ENCODE results near the gene PLD6.
"Not testable (repeated sequence)": the region's sequence is repeated elsewhere in the genome, so short reads cannot be mapped to it uniquely, and the experiment has no call there.

PLD6 gene

GRCh38 chr17:17172990-17173389 lies 33.1 kb downstream of the PLD6 start:
- DNase-seq = no peak

GRCh38 chr17:17172001-17172939 lies 33.9 kb downstream of the PLD6 start:
- DNase-seq = peak; percentile 78

DNA sequence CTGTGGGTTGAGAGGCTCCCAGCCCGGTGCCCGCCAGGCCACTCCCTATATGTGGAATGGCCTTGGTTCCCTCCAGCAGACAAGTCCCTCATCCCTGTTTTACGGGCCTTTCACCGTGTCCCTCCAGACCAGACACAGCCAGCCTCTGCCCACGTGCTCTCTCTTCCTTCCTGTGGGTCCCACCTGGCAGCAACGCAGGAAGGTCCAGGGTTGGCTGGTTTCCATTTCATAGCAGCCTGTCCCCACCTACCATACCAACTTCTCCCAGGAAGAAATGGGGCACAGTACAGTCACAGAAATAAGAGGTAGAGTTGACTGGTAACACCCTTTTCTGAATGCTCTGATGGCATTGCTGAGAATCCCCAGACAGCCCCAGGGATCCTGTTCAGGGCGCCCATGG lies 34.9 kb downstream of the PLD6 start:
- DNase-seq = no peak

DNA sequence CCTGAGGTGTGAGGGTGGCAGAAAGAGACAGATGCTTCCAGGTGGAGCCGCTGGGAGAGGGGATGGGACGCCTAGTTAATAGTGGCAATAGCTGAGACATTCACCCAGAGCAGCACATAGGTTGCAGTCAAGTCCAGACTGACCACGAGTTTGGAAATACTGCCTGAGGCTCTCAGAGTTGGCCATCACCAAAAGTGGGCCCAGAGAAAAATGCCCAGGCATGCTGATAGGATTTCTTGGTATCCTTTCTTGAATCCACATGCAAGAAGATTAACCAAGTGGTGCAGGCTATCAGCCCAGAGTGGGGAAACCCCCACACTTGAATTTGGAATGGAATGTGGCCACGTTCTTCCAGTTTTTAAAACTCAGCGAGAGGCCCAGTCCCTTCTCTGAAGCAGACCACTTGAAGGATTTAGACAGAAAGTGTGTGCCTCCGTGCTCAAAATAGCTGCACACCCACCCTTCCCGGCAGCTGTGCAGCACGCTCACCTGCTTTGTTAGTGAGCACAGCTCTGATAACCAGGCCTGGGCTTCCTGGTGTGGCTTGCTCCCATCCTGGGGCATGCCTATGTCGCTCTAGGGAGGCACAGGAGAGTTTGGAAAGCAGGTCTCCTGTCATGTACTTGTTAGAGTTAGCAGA lies 35.7 kb downstream of the PLD6 start:
- no peak for DNase-seq

GRCh38 chr17:17169396-17169795 lies 36.7 kb downstream of the PLD6 start:
- DNase-seq = no peak

GRCh38 chr17:17168401-17168800 lies 37.7 kb downstream of the PLD6 start:
- DNase-seq = no peak

DNA sequence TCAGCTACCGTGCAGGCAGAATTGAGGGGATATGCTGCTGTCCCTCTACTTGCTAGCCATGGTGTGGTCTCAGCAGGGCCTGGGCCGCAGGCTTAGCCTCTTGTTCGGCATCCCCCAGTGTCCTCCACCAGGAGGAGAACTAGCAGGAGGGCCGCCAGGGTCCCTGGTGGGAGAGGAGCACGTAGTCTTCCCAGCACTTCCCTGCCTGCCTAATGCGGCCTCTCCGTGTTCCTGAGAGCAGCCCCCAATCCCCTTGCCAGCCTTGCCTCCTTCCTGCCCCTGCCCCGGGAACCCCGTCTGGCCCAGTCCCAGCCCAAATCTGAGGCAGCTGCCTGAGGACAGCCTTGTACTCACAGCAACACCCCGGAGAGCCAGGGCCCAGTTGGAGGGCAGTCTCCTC lies 38.1 kb downstream of the PLD6 start:
- DNase-seq = no peak

DNA sequence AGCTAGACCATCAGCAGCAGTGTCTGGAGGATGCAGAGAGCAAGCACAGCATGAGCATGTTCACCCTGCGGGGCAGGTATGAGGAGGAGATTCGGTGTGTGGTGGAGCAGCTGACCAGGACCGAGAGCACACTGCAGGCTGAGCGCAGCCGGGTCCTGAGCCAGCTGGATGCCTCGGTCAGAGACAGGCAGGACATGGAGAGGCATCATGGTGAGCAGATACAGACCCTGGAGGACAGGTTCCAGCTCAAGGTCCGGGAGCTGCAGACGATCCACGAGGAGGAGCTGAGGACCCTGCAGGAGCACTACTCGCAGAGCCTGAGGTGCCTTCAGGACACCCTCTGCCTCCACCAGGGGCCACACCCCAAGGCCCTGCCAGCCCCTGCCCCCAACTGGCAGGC lies 38.8 kb downstream of the PLD6 start:
- no peak for DNase-seq

GRCh38 chr17:17166446-17166845 lies 39.7 kb downstream of the PLD6 start:
- DNase-seq = no peak

DNA sequence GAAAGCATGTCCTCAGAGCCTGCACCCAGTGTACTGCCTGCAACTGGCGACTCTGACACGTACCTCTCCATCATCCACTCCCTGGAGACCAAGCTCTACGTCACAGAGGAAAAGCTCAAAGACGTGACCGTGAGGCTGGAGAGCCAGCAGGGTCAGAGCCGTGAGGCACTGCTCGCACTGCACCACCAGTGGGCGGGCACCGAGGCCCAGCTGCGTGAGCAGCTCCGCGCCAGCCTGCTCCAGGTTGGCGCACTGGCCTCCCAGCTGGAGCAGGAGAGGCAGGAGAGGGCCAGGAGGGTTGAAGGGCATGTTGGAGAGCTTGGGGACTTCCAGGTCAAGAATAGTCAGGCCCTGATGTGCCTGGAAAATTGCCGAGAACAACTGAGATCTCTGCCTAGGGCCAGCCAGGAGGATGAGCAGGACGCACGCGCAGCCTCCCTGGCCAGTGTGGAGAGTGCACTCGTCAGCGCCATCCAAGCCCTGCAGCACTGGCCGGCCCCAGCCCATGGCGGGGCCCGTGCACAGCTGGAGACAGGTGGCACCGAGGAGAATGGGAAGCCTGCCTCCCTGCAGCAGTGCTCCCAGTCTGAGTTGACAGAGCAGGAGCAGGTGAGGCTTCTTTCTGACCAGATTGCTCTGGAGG lies 40.3 kb downstream of the PLD6 start:
- no peak for DNase-seq

DNA sequence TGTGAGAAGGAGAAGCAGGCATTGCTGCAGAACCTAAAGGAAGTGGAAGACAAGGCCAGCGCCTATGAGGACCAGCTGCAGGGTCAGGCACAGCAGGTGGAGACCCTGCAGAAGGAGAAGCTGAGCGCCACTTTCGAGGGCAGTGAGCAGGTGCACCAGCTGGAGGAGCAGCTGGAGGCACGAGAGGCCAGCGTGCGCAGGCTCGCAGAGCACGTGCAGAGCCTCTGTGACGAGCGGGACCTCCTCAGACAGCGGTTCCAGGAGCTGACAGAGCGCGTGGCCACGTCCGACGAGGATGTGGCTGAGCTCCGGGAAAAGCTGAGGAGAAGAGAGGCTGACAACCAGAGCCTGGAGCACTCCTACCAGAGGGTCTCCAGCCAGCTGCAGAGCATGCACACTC lies 41.5 kb downstream of the PLD6 start:
- DNase-seq = no peak

DNA sequence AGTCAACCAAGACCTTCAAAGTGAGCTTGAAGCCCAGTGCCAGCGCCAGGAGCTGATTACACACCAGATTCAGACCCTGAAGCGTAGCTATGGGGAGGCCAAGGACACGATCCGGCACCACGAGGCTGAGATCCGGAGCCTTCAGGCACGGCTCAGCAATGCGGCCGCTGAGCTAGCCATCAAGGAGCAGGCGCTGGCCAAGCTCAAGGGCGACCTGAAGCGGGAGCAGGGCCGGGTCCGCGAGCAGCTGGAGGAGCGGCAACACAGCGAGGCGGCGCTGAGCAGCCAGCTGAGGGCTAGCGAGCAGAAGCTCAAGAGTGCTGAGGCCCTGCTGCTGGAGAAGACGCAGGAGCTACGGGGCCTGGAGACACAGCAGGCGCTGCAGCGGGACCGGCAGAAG lies 42.0 kb downstream of the PLD6 start:
- no peak for DNase-seq

DNA sequence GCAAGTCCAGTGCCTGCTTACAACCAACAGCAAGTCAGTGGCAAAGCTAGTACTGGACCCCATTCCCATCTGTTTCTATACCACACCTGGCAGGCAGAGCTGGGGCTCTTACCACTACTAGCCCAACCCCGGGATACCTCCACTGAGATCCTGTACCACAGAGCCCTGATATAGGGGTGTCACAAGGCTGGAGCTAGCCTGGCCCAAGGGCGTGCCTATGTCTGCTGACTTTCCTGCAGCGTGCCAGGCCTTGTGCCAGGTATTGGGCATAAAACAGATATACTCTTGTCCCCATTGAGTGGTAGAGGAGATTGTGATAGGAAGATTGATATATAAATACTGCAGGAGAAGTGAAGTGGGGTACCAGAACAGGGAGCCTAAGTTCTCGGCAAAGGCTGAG lies 44.4 kb downstream of the PLD6 start:
- no peak for DNase-seq

- no peak for DNase-seq
Observed at GRCh38 chr17:17161121-17161520, 45.0 kb downstream of the PLD6 start.

DNA sequence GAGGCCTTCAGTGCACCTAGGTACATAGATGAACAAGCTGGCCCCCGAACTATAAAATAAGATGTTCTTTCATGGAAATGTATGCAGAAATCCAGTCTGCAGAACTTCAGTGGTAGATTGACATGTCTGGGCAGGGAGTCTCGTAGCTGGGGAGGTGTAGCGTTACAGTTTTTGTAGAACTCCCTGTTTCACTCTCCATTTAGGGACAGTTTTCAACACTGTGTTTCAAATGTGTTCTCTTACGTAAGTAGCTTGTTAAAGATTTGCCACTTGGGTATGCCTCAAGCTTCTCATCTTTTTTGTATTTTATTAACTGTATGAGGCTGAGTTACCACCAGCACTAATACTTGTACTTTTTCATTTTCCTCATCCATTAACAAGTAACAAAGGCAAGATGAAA lies 46.6 kb downstream of the PLD6 start:
- no peak for DNase-seq

- DNase-seq = not testable (repeated sequence)
Observed at GRCh38 chr17:17158506-17158905, 47.6 kb downstream of the PLD6 start.

GRCh38 chr17:17157041-17157440 lies 49.1 kb downstream of the PLD6 start:
- DNase-seq = no peak

DNA sequence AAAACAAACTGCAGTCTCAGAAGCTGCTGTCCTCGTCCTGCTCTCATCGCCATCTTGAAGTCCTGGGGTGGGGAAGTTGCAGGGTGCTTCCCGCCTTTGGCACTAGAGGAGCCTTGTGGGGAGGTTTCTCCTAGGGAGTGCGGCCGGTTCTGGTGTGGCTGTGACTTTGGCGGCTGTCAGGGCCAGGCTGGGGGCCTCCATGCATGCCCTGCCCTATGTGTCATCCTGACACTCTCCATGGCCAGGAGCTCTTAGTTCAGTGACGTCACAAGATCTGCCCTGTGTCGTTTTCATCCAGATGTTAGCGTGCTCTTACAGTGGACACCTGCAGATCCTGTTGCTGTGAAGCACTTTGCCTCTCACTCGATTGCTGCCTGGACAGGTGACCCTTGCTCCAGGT lies 49.6 kb downstream of the PLD6 start:
- DNase-seq = no peak

DNA sequence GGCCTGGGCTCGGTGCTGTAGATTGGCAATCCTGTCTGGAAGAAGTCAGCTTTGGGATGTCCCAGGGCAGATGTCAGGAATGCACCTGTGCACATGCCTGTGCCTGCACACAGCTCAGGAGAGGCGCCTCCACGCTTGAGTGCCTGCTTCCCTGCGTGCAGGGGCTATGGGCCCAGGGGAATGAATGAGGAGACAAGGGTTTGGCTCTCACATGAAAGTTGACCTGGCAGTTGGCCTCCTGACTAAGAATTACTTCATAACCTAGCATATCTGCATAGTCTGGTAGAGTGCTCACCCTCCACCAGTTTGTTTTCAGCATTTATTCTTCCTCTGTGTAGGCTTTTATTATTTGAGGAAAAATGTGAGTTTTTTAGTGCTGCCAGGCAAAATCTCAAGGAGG lies 50.0 kb downstream of the PLD6 start:
- DNase-seq = no peak

DNA sequence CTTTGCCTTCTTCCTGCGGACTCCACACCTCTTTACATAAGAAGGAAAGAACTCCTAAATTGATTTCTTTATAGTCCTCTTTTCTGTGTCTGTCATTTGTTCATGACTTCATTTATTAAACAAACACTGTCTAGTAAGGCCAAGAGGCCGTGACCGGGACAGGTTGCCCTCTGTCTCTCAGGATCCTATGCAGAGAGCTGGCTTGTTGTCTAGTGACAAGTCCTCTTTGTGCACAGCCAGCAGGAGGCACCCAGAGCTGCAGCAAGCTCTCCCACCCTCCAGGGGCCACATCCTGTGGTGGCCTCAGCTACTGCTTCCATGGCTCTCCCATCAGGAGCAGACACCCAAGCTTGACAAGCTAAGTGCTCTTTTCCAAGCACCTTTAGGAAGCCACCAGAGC lies 50.6 kb downstream of the PLD6 start:
- no peak for DNase-seq

DNA sequence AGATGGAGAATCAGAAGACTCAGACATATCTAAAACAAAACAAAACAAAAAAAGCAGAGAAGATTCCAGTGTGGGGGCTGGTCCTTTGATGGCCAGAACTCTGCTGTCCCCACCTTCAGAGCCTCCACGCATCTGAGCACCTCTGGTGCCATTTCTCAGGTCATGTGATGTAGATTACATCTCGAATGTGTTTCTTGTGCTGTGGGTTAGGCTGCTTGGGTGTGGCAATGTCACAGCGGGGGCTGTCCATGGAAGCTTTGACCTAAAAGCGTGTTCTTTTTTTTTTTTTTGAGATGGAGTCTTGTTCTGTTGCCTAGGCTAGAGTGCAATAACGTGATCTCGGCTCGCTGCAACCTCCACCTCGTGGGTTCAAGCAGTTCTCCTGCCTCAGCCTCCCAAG lies 51.2 kb downstream of the PLD6 start:
- no peak for DNase-seq

- no peak for DNase-seq
Observed at GRCh38 chr17:17154556-17154955, 51.6 kb downstream of the PLD6 start.

- DNase-seq = no peak
Observed at GRCh38 chr17:17153709-17154108, 52.4 kb downstream of the PLD6 start.

DNA sequence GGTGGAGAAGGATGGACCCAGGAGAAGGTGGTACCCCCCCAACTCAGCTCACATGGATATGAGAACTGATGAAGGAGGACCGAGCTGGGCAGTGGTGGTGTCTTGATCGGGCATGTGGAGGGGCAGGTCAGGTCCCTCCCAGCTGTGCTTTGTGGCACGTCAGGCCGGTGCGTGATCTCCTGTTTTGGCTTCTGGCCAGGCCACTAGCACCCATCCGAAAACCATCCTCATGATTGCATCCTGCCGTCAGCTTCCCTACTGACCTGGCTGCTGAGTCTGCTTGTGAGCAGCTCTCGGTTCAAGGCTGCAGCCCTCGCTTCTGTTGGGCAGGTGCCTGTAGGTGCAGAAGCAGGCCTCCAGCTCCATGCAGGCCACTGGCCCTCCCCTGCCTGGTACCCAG lies 53.1 kb downstream of the PLD6 start:
- DNase-seq = no peak
